ENCODE measurements around the gene NREP.
A peak's percentile ranks its signal among the peaks of the same experiment; 100 is the strongest.

NREP gene

DNA sequence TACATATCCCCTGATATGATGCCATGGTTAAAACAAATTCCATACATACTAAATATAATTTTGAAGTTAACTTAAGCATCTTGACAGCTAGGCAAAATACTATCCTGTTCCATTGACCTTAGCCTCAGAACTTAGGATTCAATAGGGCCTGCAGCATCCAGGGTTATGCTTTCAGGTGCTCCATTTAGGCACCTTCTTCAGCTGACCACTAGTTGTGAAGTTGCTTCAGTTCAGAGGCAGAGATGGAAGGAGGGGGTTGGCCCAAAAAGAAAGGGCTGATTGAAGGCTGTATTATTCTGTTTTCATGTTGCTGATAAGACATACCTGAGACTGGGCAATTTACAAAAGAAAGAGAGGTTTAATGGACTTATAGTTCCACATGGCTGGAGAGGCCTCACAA lies 7.0 kb upstream of the NREP start:
- no peak overlapping the region for H3K9ac ChIP-seq (ENCODE audit: low read length)
- H3K4me1 ChIP-seq (ENCODE audit: control insufficient read depth, insufficient read depth, low read length) = peaks cover 6% of the 10 kb centered on the region
- no peak overlapping the region for H3K27ac ChIP-seq (ENCODE audit: low read depth, low read length)
- no peaks in the 10 kb centered on the region for H3K9me3 ChIP-seq (ENCODE audit: control insufficient read depth, insufficient read depth, low read depth, low read length)
- H3K27me3 ChIP-seq (ENCODE audit: control insufficient read depth, insufficient read depth, low read length) = no peaks in the 10 kb centered on the region
- H3K36me3 ChIP-seq (ENCODE audit: control insufficient read depth, insufficient read depth, low read length) = no peaks in the 10 kb centered on the region
- no peak overlapping the region for H3K4me3 ChIP-seq (ENCODE audit: low read depth, low read length)

DNA sequence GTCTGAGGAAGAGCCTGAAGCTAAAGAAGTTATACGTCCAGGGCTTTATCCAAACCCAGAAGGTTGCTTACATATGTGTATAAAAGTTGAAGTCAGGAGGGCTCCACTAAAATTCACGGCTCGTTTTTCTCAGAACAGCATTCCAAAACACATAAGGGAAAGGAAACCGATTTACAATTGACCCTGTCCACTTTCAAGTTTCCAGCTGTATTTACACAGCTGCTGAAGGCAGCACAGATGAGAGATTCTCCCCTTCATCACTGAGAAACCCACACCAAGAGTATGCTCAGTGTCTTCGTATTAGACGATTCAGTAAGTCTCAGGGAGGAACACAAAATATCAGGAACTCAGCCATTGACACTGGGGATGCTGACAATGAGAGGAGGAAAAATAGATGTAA lies 5.9 kb upstream of the NREP start:
- no peak overlapping the region for H3K9ac ChIP-seq (ENCODE audit: low read length)
- no peak overlapping the region for H3K27ac ChIP-seq (ENCODE audit: low read depth, low read length)

DNA sequence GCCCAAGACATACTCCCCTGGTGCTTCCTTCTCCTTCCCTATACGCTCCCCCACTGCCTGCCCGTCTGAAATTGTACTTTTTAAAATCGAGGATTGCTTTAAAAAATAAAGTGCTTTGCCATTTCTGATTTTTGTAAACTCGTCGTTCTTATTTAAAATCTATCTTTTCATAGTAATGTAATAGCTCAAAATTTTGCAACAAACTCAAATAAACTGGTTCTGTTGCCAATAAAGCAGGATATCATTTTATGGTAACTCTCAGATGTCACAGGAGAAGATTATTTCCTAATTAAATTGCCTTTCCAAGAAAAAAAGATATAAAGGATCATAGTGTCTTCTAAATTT lies 1.3 kb upstream of the NREP start:
- Histone ChIP-seq H3K36me3 (ENCODE audit: control insufficient read depth, insufficient read depth, low read length) (peaks cover 4% of the 10 kb centered on the region; the same call in 1 of the 2 replicates), H3K4me3 (ENCODE audit: low read depth, low read length) (peak overlapping the region; percentile 87), H3K9me3 (ENCODE audit: control insufficient read depth, insufficient read depth, low read depth, low read length) (no peaks in the 10 kb centered on the region), H3K27me3 (ENCODE audit: control insufficient read depth, insufficient read depth, low read length) (no peaks in the 10 kb centered on the region), H3K9ac (ENCODE audit: low read length) (peak overlapping the region; percentile 87), H3K4me1 (ENCODE audit: control insufficient read depth, insufficient read depth, low read length) (peaks cover 25% of the 10 kb centered on the region), H3K27ac (ENCODE audit: low read depth, low read length) (peak overlapping the region; percentile 92)

More for the DNA sequence above, 5.9 kb upstream of the NREP start:
- H3K27me3 ChIP-seq (ENCODE audit: control insufficient read depth, insufficient read depth, low read length) = no peaks in the 10 kb centered on the region
- H3K4me3 ChIP-seq (ENCODE audit: low read depth, low read length) = no peak overlapping the region
- no peaks in the 10 kb centered on the region for H3K36me3 ChIP-seq (ENCODE audit: control insufficient read depth, insufficient read depth, low read length)
- H3K9me3 ChIP-seq (ENCODE audit: control insufficient read depth, insufficient read depth, low read depth, low read length) = no peaks in the 10 kb centered on the region
- peaks cover 14% of the 10 kb centered on the region for H3K4me1 ChIP-seq (ENCODE audit: control insufficient read depth, insufficient read depth, low read length)

DNA sequence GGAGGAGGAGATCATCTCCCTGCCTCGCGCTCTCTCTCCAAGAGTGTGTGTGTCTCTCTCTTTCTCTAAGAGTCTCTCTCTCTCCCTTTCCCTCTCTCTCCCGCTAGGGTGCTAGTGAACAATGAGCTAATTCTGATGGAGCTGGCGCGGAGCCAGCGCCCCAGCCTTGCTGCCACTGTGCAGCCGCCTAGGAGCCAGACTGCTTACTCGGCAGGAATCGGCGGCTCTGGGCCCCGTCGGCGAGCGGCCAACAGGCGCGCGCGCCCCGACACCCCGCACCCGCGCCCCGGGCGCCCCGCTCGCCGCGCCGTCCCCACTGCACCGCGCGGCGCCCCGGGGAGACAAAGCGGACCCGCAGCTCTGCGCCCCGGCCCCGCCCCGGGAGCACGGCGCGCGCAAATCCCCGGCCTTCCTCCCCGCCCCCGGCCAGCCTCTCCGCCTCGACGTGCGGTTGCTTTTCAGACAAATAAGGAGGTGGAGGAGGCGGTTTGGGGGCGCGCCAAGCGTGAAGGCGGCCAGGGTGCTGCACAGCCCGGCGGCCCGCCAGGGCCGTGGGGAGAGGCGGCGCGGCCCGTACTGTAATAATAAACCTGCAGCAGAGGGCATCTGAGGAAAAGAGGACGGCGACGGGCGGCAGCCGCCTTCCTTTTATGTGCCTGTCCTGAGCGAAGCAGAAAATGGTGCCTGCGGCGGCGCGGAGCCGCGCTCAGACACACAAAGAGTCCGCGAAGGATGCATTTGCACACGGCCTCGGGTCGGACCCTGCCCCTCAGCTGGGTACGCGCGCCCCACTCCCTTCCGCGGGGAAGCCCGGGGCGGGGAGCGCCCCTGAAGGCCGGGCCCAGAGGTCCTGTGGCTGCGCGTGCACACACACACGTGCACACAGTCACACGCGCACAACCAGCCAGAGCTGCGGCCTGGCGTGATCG lies 625 bp upstream of the NREP start:
- Histone ChIP-seq H3K27me3 (ENCODE audit: control insufficient read depth, insufficient read depth, low read length) (no peaks in the 10 kb centered on the region), H3K36me3 (ENCODE audit: control insufficient read depth, insufficient read depth, low read length) (peaks cover 4% of the 10 kb centered on the region; the same call in 1 of the 2 replicates), H3K4me1 (ENCODE audit: control insufficient read depth, insufficient read depth, low read length) (peaks cover 25% of the 10 kb centered on the region), H3K4me3 (ENCODE audit: low read depth, low read length) (peak overlapping the region; percentile 87), H3K9ac (ENCODE audit: low read length) (peak overlapping the region; percentile 87), H3K9me3 (ENCODE audit: control insufficient read depth, insufficient read depth, low read depth, low read length) (no peaks in the 10 kb centered on the region), H3K27ac (ENCODE audit: low read depth, low read length) (peak overlapping the region; percentile 92)

DNA sequence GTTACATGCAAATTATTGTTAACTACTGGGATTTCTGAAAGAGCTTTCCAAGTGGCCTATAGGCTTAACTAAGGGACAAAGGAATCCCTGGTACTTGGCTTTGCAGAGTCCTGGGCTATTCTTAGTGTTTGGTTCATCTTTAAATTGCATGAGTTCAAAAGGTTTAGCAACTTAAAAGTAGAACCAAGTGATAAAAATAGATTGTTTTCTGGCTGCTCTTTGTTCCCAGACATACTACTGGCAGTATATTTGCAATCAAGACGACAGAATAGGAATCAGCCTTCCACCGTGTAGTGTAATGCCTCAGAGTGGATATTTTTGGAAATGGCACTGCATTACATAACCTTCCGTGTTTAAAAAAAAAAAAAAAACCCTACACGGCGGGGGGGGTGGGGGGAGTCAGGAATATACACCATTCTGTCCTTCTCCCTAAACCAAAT lies 1.0 kb downstream of the NREP start:
- no peaks in the 10 kb centered on the region for H3K27me3 ChIP-seq (ENCODE audit: control insufficient read depth, insufficient read depth, low read length)
- peak overlapping the region; percentile 87 for H3K4me3 ChIP-seq (ENCODE audit: low read depth, low read length)
- H3K4me1 ChIP-seq (ENCODE audit: control insufficient read depth, insufficient read depth, low read length) = peaks cover 21% of the 10 kb centered on the region
- H3K36me3 ChIP-seq (ENCODE audit: control insufficient read depth, insufficient read depth, low read length) = peaks cover 4% of the 10 kb centered on the region; the same call in 1 of the 2 replicates
- H3K9ac ChIP-seq (ENCODE audit: low read length) = peak overlapping the region; percentile 87
- peak overlapping the region; percentile 69; the same call in 1 of the 2 replicates for H3K27ac ChIP-seq (ENCODE audit: low read depth, low read length)
- H3K9me3 ChIP-seq (ENCODE audit: control insufficient read depth, insufficient read depth, low read depth, low read length) = no peaks in the 10 kb centered on the region

DNA sequence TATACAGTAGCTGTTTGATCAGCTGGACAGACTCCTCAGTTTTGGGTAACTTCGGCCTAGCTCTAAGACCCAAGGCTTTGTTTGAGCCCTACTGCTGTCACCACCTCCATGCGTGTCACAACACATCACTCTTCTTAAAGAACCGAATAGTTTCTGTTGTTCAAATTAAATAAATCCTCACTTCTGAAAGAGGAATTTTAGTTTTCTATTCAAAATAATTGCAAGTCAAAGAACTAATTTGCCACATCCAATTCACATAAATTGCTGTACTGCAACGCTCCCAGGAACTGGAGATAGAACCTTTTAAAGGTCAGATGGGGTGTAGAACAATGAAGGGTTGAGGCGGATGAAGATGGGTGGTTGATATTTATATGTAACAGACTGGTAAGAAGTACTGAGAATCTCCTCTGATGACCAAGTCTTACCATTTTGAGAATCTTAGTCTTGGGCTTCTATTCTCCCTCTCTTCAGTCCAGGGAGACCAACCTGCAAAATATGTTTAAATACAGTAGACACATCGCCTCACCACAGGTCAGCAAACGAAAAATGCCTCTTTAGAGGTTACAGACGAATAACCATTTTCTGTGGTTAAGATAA lies 1.6 kb downstream of the NREP start:
- Histone ChIP-seq H3K27ac (ENCODE audit: low read depth, low read length) (peak overlapping the region; percentile 19; the same call in 1 of the 2 replicates), H3K9ac (ENCODE audit: low read length) (peak overlapping the region; percentile 87)

DNA sequence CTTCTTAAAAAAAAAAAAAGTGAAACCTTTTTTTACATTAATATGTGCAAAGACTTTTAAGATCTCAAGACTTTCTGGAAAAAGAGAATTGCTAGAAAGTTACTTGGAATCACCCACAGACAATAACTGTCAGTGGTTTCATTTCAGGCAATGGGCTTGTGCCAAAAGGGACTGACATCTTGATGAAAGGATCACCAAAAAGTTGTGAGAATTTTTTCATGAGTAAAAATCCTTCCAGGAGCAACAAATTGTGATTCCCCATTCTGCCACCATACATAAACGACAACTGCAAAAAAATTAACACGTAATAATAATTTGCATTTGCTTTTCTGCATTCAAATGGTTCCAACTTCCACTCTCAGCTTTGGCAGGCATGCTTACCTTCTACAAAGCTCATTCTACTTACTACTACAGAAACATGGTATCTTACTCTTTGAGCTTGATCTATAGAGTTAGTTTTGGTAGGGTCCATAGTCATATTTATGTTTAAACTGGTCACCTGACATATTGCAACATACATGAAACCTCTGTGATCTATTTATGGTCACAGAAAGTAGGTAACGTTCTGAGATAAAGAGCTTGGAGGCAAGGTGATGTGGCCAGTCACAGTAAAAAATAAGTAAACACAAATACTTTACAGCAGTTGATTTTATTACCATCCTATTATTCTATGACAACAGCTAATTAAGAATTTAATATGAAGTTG lies 3.0 kb downstream of the NREP start:
- Histone ChIP-seq H3K27me3 (ENCODE audit: control insufficient read depth, insufficient read depth, low read length) (no peaks in the 10 kb centered on the region), H3K4me3 (ENCODE audit: low read depth, low read length) (no peak overlapping the region), H3K9me3 (ENCODE audit: control insufficient read depth, insufficient read depth, low read depth, low read length) (no peaks in the 10 kb centered on the region), H3K27ac (ENCODE audit: low read depth, low read length) (no peak overlapping the region), H3K9ac (ENCODE audit: low read length) (no peak overlapping the region), H3K36me3 (ENCODE audit: control insufficient read depth, insufficient read depth, low read length) (peaks cover 16% of the 10 kb centered on the region), H3K4me1 (ENCODE audit: control insufficient read depth, insufficient read depth, low read length) (peaks cover 19% of the 10 kb centered on the region)

More for the DNA sequence above, 1.6 kb downstream of the NREP start:
- Histone ChIP-seq H3K27me3 (ENCODE audit: control insufficient read depth, insufficient read depth, low read length) (no peaks in the 10 kb centered on the region), H3K4me1 (ENCODE audit: control insufficient read depth, insufficient read depth, low read length) (peaks cover 21% of the 10 kb centered on the region), H3K4me3 (ENCODE audit: low read depth, low read length) (peak overlapping the region; percentile 87), H3K9me3 (ENCODE audit: control insufficient read depth, insufficient read depth, low read depth, low read length) (no peaks in the 10 kb centered on the region), H3K36me3 (ENCODE audit: control insufficient read depth, insufficient read depth, low read length) (peaks cover 7% of the 10 kb centered on the region)

DNA sequence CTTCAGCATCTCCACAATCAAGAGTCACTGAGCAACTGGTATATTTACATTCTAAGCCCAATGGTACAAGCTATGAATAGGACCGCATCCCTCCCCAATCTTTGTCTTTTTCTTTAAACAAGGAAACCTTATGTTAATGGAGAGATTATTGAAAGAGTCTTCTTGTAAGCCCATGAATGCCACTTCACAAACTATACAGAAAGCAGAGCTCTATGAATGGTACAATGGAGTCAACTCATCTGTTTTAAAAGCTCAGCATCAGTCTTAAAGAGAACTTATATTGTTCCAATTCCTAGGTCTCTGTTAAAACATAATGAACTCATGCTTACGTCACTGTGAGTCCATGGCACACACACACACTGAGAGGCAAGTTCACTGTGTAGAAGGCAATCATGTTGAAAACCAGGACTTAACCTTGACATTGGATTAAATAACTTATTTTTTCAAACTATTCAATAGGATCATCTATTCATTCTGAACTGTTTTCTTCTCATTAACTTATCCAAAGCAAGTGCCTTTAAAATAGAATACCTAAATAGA lies 4.5 kb downstream of the NREP start:
- Histone ChIP-seq H3K4me3 (ENCODE audit: low read depth, low read length) (no peak overlapping the region), H3K27ac (ENCODE audit: low read depth, low read length) (no peak overlapping the region), H3K9me3 (ENCODE audit: control insufficient read depth, insufficient read depth, low read depth, low read length) (no peaks in the 10 kb centered on the region), H3K9ac (ENCODE audit: low read length) (no peak overlapping the region), H3K36me3 (ENCODE audit: control insufficient read depth, insufficient read depth, low read length) (peaks cover 16% of the 10 kb centered on the region), H3K4me1 (ENCODE audit: control insufficient read depth, insufficient read depth, low read length) (peaks cover 11% of the 10 kb centered on the region), H3K27me3 (ENCODE audit: control insufficient read depth, insufficient read depth, low read length) (no peaks in the 10 kb centered on the region)

DNA sequence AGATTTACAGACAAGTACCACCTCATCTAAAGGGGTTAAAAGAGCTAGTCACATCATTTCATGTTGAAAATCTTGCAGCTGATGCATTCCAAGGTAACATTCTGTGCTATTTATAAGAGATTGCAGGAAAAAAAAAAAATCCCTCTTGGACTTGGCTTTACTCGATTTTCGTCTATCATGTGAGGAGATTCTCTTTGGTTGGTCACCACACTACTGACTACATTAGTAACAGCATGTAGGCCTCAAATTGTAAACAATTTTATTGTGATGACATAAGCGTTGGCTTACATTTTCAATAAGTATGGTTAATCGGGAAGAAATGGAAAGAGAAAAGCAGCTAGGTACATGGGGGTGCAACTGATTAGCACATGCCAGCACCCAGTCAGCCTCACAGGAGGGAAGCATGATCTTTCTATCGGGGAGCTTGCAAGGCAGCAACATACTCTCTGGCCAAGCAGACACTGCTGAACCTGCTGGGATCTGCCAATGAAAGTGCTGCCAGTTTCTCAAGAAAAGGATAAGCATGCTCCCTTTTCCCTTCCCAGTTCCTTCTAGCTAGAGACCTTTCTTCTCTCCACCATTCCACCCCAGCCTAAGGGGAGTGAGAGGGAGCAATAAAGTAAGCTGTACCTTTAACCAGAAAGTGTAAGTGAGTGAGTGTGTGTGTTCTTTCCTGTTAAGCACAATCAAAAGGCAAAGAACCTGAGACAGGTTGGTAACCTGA lies 7.5 kb downstream of the NREP start:
- peaks cover 7% of the 10 kb centered on the region for H3K4me1 ChIP-seq (ENCODE audit: control insufficient read depth, insufficient read depth, low read length)
- H3K36me3 ChIP-seq (ENCODE audit: control insufficient read depth, insufficient read depth, low read length) = peaks cover 16% of the 10 kb centered on the region
- no peak overlapping the region for H3K9ac ChIP-seq (ENCODE audit: low read length)
- no peaks in the 10 kb centered on the region for H3K9me3 ChIP-seq (ENCODE audit: control insufficient read depth, insufficient read depth, low read depth, low read length)
- no peak overlapping the region for H3K4me3 ChIP-seq (ENCODE audit: low read depth, low read length)
- no peak overlapping the region for H3K27ac ChIP-seq (ENCODE audit: low read depth, low read length)
- H3K27me3 ChIP-seq (ENCODE audit: control insufficient read depth, insufficient read depth, low read length) = no peaks in the 10 kb centered on the region

DNA sequence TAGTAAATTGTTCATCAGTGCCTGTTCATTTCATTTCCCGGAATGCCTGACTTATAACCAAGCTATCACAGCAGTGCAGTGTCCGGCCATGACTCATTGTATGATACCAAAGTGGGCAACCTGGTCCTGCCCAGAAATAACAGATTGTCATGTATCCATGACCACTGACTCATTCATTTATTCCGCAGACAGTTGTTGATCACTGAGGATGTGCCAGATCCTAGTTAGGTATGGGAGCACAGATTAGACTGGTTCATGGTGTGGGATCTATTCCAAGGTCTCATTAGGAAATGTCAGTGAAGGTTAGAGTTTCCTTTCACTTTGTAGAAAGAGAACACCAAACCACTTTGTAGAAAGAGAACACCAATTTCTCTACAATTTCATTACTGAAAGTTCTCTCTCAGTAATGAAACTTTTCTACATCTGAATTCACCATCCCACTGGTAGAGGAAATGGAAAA lies 8.7 kb downstream of the NREP start:
- Histone ChIP-seq H3K4me1 (ENCODE audit: control insufficient read depth, insufficient read depth, low read length) (peaks cover 10% of the 10 kb centered on the region), H3K9ac (ENCODE audit: low read length) (no peak overlapping the region), H3K27ac (ENCODE audit: low read depth, low read length) (no peak overlapping the region), H3K27me3 (ENCODE audit: control insufficient read depth, insufficient read depth, low read length) (no peaks in the 10 kb centered on the region), H3K9me3 (ENCODE audit: control insufficient read depth, insufficient read depth, low read depth, low read length) (no peaks in the 10 kb centered on the region), H3K36me3 (ENCODE audit: control insufficient read depth, insufficient read depth, low read length) (peaks cover 13% of the 10 kb centered on the region), H3K4me3 (ENCODE audit: low read depth, low read length) (no peak overlapping the region)

All from HUES6 (cell line).